G401 (cell line): Measurements from ENCODE around the gene CAMK2B. TPM values are rescaled to one million over a fixed set of nuclear protein-coding genes. Genes with fewer than 3 reads are reported as not detected.

Experiments
- DNase-seq: peaks from one replicate; pipeline ENCODE4 v3.0.0-alpha.2; 2015; ENCODE audit warnings: low spot score
- in situ Hi-C: cut with HindIII; loops from 2 replicates; pipeline ENCODE4 v1.10.0; 2016; ENCODE audit warnings: low sequenced_read_pairs, mixed read lengths
- total RNA-seq: library from RNA; depleted of rRNA; stranded (reverse); fragments of >200 nt; shearing (Covaris generic); gene quantifications from 2 replicates; pipeline ENCODE4 v1.2.3, GENCODE V29; 2014

The CAMK2B gene
- total RNA-seq, 1 experiment from 2014 or later: 2.2 TPM

DNA sequence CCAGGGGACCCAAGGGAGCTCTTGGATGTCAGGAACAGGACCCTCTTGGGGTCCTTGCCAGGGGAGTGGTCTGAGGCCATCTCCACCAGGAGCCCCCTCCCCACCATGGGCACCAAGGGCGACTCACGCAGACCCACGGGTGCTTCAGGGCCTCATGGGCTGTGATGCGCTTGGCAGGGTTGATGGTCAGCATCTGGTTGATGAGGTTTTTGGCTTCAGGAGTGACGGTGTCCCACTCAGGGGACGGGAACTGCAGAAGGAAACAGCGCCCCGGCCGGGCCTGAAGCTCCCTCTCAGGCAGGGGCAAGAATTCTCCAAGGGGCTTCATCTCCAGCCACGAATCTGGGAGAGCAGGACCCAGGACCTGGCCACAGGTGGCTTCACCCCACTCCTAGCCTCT is 83.3 kb downstream of the CAMK2B start:
- in situ Hi-C loops: no loop called here

DNA sequence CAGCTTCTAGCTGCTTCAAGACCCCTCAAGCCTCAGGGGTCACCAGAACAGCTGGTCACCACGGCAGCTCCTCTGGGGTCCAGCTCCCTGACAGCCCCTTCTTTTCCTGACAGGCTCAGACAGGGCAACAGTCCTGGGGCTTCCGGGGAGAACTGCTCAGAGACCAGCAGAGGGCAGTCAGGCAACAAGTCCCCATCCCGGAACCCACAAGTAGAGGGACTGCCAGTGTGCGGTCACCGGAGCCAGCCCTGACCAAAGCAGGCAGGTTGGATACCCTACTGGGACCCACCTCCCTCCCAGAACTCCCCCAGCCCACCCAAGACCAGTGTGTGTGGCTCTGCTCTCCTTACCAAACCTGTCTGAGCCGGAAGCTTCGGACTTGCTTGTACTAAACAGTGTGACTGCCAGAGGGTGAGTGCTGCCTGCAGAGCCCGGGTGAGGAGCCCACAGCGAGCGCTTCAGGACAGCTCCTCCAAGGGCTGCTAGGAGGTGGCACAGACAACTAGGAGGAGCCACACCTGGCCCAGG is 84.3 kb downstream of the CAMK2B start:
- in situ Hi-C loops: no loop called here
- DNase-seq: peak; percentile 90

More for the DNA sequence above, 83.3 kb downstream of the CAMK2B start:
- DNase-seq: no peak

DNA sequence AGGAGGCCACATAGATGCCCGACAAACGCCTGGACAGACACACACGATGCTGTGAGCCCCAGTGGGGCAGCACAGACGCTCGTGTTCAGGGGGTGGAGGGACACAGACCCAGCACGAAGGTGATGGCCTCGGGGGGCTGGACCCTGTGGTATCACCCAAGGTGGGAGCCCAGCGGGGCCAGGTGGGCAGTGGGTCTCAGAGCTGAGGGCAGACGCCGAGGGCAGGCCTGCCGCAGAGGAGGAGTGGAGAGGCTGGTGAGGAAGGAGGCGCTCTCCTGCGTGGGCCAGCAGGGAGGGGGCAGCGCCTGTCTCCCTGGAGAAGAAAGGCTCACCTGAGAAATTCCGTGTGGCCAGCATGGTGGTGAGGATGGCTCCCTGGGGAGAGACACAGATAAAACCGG is 85.0 kb downstream of the CAMK2B start:
- DNase-seq: no peak
- in situ Hi-C loops: no loop called here

DNA sequence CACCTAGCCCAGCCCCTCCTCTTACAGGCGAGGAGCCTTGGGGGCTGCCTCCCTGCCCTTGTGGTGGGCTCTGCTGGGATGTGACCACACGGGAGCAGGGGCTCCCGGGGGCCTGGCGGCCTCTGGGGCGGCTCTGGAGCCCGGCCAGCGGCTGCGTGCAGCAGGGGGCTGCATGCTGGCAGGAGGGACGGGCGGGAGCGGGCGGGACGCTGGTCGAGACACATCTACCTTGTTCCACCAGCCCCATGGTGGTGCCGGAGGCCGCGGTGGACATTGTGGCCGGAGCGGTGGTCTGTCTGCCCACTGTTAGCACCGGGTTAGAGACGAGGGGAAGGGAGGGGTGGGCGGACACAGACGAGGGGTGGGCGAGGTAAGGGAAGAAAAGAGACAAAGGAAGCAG is 86.0 kb downstream of the CAMK2B start:
- in situ Hi-C loops: no loop called here
- no peak for DNase-seq

DNA sequence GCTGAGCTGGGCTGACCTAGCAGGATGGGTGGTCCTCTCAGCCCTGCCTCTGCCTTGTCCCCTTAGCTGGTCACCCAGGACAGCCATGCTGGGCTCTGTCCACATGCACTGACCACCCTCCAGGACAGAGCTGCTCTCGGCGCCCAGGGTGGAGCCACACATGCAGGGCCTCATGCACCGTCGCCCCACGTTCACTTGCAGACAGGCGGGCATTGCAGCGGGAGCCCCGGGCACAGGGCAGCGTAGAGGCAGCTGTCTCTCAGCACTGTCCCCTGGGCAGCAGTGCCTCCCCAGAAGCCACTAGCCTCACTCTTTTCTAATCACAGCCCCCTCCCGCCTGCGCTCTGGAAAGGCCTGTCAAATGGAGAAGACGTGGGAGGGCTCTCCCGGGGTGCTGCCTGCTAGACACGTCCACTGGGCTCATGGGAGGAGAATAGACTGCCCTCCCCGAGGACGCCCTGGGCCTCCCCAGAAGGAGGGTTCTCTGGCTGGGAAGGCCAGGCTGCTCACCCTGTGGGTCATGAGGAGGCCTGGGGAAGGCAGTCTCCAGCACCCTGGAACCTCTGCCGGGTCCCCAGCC is 87.2 kb downstream of the CAMK2B start:
- in situ Hi-C loops: no loop called here
- no peak for DNase-seq

DNA sequence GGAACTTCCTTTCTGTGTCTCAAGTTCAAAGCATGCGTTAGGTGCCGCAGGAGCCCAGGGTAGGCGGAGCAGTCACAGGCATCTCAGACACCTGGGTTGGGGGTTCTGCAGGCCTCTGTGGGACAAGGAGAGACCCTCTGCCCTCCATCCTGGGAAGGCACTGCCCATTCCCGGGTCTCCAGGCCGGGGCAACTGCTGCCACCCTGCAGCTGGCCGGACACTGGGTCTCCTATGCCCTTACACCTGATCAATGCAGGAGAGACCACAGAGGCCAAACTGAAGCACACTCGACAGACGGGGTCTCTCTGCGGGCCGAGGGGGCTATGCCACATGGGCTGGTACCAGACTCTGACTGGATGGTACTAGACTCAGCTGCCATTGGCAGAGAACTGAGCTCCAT is 87.7 kb downstream of the CAMK2B start:
- DNase-seq: no peak
- in situ Hi-C loops: no loop called here

DNA sequence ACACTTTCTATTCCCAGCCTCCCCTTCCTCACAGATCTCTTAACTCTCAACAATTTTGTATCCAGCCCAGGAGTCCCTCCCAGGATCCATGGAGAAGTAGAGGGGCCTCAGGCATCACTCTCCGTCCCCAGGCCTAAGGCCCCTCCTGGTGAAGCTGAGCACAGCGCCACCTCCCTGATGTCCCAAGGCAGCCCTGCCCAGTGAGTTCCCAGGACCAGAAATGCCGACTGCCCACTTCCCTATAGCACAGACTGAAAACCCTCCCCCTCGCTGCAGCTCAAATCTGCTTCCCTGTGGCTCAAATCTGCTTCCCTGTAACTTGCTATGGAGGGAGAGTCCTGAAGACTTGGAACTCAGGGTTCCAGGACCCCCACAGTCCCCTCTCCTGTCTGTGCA is 89.1 kb downstream of the CAMK2B start:
- in situ Hi-C loops: no loop called here

DNA sequence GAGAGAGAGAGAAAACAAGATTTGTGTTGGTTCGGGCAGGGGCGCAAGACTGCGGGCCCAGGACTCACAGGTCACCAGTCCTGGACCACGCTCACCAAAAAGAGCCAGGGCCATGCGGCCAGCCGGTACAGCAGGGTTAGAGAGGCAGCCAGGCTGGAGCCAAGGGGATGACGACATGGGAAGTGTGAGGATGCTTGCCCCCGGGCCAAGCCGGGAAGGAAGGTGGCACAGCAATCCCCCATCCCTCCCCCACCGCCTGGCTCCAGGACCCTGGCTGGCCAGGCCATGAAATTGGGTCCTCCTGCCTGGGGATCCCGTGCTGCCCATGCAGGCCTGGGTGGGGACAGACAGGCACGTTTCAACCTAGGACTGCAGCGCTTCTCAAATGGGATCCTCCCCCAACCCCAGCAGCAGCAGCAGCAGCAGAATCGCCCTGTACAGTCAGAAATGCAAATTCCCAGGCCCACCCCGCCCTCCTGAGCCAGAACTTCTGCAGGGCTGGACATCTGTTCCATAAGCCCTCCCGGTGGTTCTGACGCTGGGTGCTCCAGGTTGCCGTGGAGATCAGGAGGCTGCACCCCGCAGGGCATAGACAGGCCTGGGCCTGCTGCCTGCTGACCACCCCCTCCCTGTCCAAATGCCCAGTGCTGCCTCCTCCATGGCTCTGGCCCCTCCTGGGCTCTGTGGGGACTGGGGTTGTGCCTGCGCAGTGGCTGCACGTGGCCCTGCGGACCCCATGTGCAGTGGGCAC is 89.6 kb downstream of the CAMK2B start:
- peak; percentile 67 for DNase-seq
- in situ Hi-C loops: no loop called here

More for the DNA sequence above, 89.1 kb downstream of the CAMK2B start:
- DNase-seq: no peak

DNA sequence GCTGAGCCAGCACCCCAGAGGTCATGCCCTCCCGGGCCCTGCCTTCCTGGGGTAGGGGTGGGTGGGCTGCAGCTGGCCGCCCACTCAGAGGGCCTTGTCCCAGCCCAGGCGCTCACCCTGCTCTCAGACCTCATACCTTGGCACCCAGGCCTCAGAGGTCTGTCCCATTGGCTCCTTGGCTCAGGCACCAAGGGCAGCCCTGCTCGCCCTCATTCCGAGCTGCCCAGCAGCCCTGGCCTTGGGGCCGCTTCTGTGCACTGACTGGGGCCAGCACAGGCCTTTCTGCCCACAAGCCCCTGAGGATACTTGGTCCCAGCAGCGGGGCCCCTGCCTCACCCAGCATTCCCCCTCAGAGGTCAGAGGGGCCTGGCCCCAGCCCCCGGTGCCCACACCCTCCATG is 90.3 kb downstream of the CAMK2B start:
- no peak for DNase-seq
- in situ Hi-C loops: no loop called here

DNA sequence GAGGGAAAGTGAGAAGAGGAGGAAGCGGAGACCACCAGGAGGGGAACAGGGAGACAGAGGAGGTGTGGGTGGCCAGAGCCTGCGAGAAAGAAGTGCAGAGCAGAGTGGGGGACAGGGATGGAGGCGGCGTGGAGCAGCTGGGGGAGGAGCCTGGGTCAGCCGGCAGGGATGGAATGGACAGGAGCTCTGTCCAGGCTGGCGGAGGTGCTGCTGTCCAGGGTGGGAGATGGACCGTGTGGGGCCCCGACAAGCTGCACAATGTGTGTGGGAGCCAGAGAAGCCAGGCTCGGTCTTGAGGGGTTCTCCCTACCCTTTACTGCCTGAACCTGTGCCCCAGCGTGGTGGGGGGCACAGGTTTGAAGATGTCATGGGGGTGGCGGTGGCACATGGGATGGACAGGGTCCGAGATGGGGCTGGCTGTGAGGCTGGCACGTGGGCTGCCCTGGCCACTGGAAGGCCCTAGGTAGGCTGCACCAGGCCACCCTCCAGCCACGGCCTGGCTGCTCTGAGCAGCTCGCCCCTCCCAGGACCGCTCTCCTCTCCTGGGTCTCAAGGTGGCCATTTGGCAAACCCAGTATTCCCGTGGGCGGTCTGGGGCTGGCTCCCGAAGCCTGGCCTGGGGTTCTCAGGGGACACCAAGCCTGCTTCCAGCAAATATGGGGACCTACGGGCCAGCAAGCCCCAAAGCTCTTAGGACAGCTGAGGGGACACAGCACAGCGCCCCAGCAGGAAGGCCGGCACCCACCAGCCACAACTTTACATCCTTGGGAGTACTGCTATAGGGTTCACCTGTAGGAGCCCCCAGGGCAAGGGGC is 92.3 kb downstream of the CAMK2B start:
- DNase-seq: no peak
- in situ Hi-C loops: no loop called here

DNA sequence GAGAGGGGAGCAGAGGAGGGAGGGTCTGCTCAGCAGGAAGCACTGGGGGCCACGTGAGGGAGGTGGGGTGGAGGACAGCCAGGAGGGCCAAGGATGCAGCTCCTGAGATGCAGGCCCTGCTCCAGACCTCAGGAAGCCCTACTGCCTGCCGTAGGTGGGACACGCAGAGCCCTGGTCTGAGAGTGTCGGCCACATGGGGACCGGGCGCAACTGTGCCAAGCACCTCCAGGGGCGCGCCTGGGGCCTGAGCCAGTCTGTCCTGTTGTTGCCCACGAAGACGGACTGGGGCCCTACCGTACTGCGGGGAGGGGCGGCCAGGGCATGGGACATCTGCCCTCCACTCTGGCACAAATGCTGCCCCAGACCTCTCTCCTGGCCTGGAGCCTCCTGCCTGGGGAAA is 93.0 kb downstream of the CAMK2B start:
- in situ Hi-C loops: no loop called here
- DNase-seq: no peak

DNA sequence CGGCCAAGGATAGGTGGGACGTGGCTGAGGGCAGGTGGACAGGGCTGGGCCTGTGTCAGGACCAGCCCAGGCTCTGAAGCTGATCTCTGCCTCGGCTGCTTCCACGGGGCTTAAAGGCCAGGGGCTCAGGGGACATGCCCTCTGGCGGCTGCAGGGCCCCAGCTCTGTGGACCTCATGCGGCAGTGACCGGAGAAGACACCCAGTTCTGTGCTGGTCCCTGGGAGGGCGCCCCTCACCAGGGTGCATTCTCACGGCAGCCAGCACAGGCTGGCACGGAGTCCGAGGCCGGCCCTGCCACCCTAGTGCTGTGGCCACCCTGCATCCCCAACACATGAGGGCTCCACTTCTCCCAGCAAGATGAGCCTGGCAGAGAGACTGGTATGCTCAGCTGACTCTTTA is 94.3 kb downstream of the CAMK2B start:
- no peak for DNase-seq
- in situ Hi-C loops: no loop called here

DNA sequence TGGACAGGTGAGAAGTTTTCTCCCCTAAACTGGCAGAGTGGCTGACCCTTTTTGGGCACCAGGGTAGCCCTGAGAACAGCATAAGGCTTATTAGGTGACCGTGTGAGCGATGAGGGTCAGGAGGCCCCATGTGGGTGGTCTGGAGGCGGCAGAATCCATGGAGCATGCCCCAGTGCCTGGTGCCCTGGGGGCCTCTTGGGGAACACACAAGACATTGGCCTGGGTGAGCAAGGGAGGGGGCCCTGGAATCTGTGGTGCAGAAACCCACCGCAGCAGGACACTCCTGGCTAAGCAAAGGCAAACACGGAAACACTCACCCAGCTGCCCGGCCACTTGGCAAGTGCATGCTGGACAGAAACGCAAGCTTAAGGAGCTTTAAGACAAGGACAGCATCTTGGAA is 95.1 kb downstream of the CAMK2B start:
- DNase-seq: no peak
- in situ Hi-C loops: no loop called here

DNA sequence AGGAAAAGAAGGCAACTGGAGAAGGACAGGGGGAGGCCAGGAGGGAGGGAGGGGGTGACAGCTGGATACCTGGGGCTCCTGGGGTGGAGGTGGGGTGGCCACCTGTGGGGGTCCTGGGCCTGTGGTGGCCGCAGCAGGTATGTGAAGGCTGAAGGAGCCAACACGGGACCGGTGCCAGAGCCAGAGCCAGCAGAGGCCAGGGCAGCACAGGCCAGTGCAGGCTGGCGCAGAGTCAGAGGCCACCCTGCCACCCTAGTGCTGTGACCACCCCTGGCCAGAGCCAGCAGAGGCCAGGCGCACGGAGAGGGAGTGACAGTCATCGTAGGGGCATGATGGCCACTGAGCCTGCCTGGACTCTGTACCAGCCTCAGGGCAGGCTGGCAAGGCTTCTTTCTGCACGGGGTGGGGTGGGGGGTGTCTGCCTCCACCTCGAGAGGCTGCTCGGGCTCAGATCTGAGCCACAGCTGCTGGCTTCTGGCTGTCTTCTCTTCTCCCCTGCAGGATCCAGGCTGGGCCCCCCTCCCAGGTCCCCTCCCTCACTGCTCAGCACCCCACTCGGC is 95.8 kb downstream of the CAMK2B start:
- in situ Hi-C loops: no loop called here
- no peak for DNase-seq

DNA sequence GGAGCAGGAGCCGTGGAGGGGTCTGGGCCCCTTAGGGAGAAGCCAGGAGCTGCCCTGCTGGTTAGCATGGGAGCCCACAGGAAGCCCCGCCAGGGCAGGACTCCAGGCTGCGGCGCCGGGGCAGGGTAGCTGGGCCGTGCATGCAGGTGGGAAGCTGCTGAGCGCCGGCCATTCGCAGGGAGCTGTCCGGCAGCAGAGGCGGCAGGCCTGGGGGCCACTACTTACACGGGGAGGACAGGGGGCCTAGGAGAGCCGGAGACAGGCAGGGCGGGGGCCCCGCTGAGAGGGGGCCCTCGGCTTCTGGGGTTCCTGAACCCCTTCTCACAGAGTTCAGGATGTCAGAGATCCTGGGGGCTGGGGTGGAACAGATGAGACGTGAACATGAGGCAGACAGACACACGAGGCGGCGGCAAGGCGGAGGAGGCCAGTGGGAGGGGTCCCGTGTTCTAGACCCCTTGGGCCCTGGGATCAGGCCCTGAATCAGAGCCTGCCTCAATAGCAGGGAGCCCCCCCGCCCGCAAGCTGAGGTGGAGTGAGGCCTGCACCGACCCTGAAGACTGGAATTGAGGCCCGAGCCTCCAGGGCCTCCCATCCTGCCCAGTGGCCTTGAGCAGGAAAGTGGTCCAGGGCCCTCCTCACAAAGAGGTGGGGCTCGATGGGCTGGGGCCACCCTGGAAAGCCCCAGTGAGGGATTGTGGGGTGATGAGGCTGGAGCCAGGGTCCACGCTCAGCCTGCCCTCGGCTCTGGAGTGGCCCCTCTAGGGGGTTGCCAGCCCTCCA is 96.6 kb downstream of the CAMK2B start:
- no peak for DNase-seq
- in situ Hi-C loops: no loop called here

DNA sequence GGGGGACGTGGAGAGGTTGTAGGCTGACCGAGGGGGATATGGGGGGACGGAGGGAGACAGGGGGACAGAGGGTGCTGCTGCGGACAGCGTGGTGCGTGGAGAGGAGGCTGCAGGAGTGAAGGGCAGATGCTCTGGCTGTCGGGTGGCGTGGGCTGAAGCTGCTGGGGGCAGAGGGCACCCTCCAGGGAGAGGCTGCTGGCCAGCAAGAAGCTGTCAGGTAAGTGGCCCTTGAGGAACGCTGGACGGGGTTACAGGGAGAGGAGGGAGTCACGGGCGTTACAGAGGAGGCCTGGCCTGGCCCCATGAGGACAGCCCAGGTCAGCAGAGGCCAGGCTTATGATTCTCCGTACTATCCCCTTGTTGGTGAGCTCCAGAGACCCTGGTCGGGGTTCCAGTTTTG is 97.5 kb downstream of the CAMK2B start:
- in situ Hi-C loops: no loop called here
- DNase-seq: no peak

DNA sequence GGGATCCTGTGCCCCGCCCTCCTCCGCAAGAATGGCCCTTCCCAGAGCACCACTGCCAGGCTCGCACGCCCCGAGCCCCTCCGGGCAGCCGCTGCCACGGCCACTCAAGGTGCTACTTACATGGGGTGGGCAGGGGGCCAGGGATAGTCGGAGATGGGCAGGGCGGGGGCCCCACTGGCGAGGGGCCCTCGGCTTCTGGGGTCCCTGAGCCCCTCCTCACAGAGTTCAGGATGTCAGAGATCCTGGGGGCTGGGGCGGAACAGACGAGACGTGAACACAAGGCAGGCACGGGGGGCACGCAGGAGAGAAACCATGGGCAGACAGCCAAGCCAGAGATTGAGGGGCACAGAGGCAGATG is 99.0 kb downstream of the CAMK2B start:
- in situ Hi-C loops: no loop called here
- no peak for DNase-seq

DNA sequence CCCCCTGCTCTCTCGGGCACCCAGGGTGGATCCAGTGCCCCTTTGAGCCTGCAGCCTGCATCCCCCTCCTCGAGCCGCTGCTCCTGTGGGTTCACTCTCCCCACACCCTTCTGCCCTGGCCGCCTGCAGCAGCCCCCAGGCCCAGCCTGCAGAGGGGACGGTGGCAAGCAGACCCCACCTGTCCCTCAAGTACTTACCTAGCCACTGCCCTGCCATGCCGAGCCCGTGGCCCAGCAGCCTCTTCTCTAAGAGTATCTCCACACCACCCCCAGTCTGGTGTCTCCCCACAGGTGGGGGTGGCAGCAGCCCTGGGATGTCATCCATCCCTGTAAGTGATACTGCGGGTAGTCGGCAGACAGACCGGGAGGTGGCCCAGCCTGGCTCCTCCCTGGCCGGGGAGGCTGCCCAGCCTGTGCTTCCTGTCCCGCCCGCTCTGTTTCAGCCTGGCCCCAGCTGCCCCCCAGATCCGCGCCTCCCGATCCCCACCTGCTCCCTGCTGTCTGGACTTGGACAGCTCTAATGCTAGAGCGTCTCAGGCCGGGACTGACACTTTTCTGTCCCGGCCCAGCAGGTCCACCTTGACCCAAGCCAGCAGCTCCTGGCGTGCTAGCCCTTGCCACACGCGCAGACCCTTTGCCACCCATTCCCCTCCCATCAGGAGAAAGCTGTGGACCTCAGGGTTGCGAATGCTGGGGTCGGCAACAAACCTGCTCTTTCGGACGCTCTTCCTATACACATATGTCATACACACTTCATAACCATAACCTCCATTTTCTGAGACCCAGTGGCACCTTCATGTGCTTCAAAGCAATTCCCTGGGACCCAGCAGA is 99.6 kb downstream of the CAMK2B start:
- in situ Hi-C loops: no loop called here
- peak; percentile 72 for DNase-seq
